Daoy (cell line): ENCODE data around the gene SLC28A1. TPM values are rescaled to one million over a fixed set of nuclear protein-coding genes. Genes with fewer than 3 reads are reported as not detected.

Source experiments
- DNase-seq: peaks from one replicate; pipeline ENCODE4 v3.0.0-alpha.2; 2015; ENCODE audit warnings: low read depth
- total RNA-seq: library from RNA; depleted of rRNA; stranded (reverse); fragments of >200 nt; shearing (Covaris generic); gene quantifications from 2 replicates; pipeline ENCODE4 v1.2.3, GENCODE V29; 2014; rRNA removed

The SLC28A1 gene
- total RNA-seq, result not detected in 2 replicates

GRCh38 chr15:84883916-84884781, at the start of gene SLC28A1:
Gene SLC28A1 (plus strand): TSS chr15:84884662. CDS start chr15:84887761, 3,099 bp downstream.
- DNase-seq, result no peak

GRCh38 chr15:84834969-84835368, 49.5 kb upstream of the SLC28A1 start:
- no peak for DNase-seq

GRCh38 chr15:84835661-84836337, 48.7 kb upstream of the SLC28A1 start:
- DNase-seq, result no peak

- DNase-seq, result no peak
Measured at GRCh38 chr15:84836844-84837243, 47.6 kb upstream of the SLC28A1 start.

GRCh38 chr15:84839714-84840113, 44.7 kb upstream of the SLC28A1 start:
- DNase-seq, result no peak

GRCh38 chr15:84840255-84840654, 44.2 kb upstream of the SLC28A1 start:
- DNase-seq, result no peak

- DNase-seq, result no peak
Measured at GRCh38 chr15:84840741-84841429, 43.6 kb upstream of the SLC28A1 start.

- DNase-seq, result no peak
Measured at GRCh38 chr15:84842781-84843180, 41.7 kb upstream of the SLC28A1 start.

GRCh38 chr15:84844964-84845363, 39.5 kb upstream of the SLC28A1 start:
- no peak for DNase-seq

GRCh38 chr15:84845631-84846030, 38.8 kb upstream of the SLC28A1 start:
- DNase-seq, result peak; percentile 17

GRCh38 chr15:84846269-84846668, 38.2 kb upstream of the SLC28A1 start:
- no peak for DNase-seq

GRCh38 chr15:84847382-84847781, 37.1 kb upstream of the SLC28A1 start:
- DNase-seq, result no peak

GRCh38 chr15:84852212-84852611, 32.2 kb upstream of the SLC28A1 start:
- no peak for DNase-seq

GRCh38 chr15:84855136-84855535, 29.3 kb upstream of the SLC28A1 start:
- no peak for DNase-seq

GRCh38 chr15:84855765-84856164, 28.7 kb upstream of the SLC28A1 start:
- DNase-seq, result no peak

GRCh38 chr15:84856731-84857417, 27.6 kb upstream of the SLC28A1 start:
- no peak for DNase-seq

- no peak for DNase-seq
Measured at GRCh38 chr15:84857418-84858004, 27.0 kb upstream of the SLC28A1 start.

GRCh38 chr15:84858231-84858630, 26.2 kb upstream of the SLC28A1 start:
- DNase-seq, result no peak

GRCh38 chr15:84859144-84859543, 25.3 kb upstream of the SLC28A1 start:
- DNase-seq, result no peak

- no peak for DNase-seq
Measured at GRCh38 chr15:84859651-84860050, 24.8 kb upstream of the SLC28A1 start.

GRCh38 chr15:84861781-84862180, 22.7 kb upstream of the SLC28A1 start:
- DNase-seq, result no peak
